Natural killer cell (primary cell): ENCODE results near the gene LEF1. TPM values are rescaled to one million over a fixed set of nuclear protein-coding genes. Genes with fewer than 3 reads are reported as not detected.

Source experiments
- ATAC-seq, 3 donors: fragments of 150-1000 bp in 2 of 3; fragments of 200-7000 bp in 1 of 3; cut with Tn5 transposase; 1 replicate in 1 of 3; 2 replicates in 2 of 3; pipeline ENCODE4 v1.10.0; 2021; ENCODE audit warnings: mild to moderate bottlenecking in 2 of 3, moderate library complexity in 2 of 3
- DNase-seq, 2 donors: peaks; one replicate each; pipeline versions ENCODE4 v3.0.0 to v3.0.0-alpha.2; 2013 to 2021; ENCODE audit warnings: mixed read lengths in 1 of 2
- H3K27ac ChIP-seq: one replicate; pipeline ENCODE4 v1.5.1; 2013; ENCODE audit warnings: mild to moderate bottlenecking, low read length
- H3K27me3 ChIP-seq: one replicate; pipeline ENCODE4 v1.6.1; 2013; ENCODE audit warnings: low read length; ENCODE audit not compliant: control insufficient read depth, insufficient read depth
- H3K36me3 ChIP-seq: one replicate; pipeline ENCODE4 v1.6.1; 2013; ENCODE audit warnings: low read length; ENCODE audit not compliant: control insufficient read depth, insufficient read depth
- H3K4me1 ChIP-seq: one replicate; pipeline ENCODE4 v1.6.1; 2013; ENCODE audit warnings: low read length; ENCODE audit not compliant: control insufficient read depth, insufficient read depth
- H3K4me3 ChIP-seq: one replicate; pipeline ENCODE4 v1.5.1; 2013; ENCODE audit warnings: low read length
- H3K9me3 ChIP-seq: one replicate; pipeline ENCODE4 v1.6.1; 2013; ENCODE audit warnings: low read length; ENCODE audit not compliant: control insufficient read depth, insufficient read depth
- H3K27ac Mint-ChIP-seq, 2 donors: one replicate each; pipeline ENCODE4 v1.8.0; 2022; ENCODE audit warnings: mild to moderate bottlenecking in 2 of 2, mixed read lengths in 2 of 2, moderate library complexity in 1 of 2
- H3K27me3 Mint-ChIP-seq, 2 donors: one replicate each; pipeline ENCODE4 v1.8.0; 2022; ENCODE audit warnings: low read depth in 2 of 2, mixed read lengths in 2 of 2
- H3K36me3 Mint-ChIP-seq: one replicate; pipeline ENCODE4 v1.8.0; 2022; ENCODE audit warnings: mixed read lengths
- H3K4me1 Mint-ChIP-seq, 2 donors: one replicate each; pipeline ENCODE4 v1.8.0; 2022; ENCODE audit warnings: mixed read lengths in 2 of 2
- H3K4me3 Mint-ChIP-seq: one replicate; pipeline ENCODE4 v1.8.0; 2022; ENCODE audit warnings: mild to moderate bottlenecking, moderate library complexity, mixed read lengths
- H3K9me3 Mint-ChIP-seq, 2 donors: one replicate each; pipeline ENCODE4 v1.8.0; 2022; ENCODE audit warnings: mixed read lengths in 2 of 2
- WGBS: methylation state at CpG from one replicate; pipeline ENCODE4 v1.1.7; 2013; ENCODE audit warnings: missing lambda C conversion rate; ENCODE audit not compliant: insufficient coverage; 5-methylcytosine and 5-hydroxymethylcytosine counted together
- intact Hi-C: fragments of 100-400 bp; cut with micrococcal nuclease; formaldehyde crosslinking; loops from one replicate; pipeline ENCODE4 v1.14.2; 2022
- total RNA-seq, 4 donors: library from RNA; stranded (reverse); fragments of 120-200 nt in 1 of 4; gene quantifications; one replicate each; pipeline versions ENCODE4 v1.2.3 to v1.2.4, GENCODE V29; 2013 to 2022
- TF ChIP-seq, protein P1 (sequence below): fragments of 200-600 bp; IDR thresholded peaks from one replicate; pipeline ENCODE4 v1.8.0; 2022; ENCODE audit warnings: antibody characterized with exemption

LEF1 gene
- total RNA-seq, 3 donors from 2014 or later (not counting 1 experiment from before 2014, with no cell fraction given), result 18.7 to 39.8 (median 24.5) TPM

DNA sequence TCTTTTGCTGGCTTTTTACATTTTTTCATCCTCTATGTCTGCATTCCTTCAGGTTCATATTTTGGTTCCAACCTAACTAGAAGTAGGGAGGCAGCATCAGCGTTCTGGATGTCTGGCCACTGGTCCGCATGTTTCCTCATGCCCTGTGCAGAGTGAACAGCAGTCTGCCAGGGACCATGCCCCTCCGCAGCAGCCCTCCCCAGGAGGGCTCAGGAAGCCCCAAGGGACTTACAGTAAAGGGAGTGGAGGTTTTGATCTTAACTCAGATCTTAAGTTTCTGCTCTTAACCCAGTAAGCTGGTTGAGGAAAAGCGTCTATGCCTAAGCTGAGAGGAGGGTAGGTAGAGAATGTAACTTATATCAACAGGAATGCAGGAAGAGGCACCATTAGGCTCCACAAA is 45.0 kb upstream of the LEF1 start:
- WGBS, result 90% methylated on average over 4 of the region's 4 CpGs
- no peaks in the 10 kb centered on the region for H3K4me1 Mint-ChIP-seq
- TF ChIP-seq, protein P1, sequence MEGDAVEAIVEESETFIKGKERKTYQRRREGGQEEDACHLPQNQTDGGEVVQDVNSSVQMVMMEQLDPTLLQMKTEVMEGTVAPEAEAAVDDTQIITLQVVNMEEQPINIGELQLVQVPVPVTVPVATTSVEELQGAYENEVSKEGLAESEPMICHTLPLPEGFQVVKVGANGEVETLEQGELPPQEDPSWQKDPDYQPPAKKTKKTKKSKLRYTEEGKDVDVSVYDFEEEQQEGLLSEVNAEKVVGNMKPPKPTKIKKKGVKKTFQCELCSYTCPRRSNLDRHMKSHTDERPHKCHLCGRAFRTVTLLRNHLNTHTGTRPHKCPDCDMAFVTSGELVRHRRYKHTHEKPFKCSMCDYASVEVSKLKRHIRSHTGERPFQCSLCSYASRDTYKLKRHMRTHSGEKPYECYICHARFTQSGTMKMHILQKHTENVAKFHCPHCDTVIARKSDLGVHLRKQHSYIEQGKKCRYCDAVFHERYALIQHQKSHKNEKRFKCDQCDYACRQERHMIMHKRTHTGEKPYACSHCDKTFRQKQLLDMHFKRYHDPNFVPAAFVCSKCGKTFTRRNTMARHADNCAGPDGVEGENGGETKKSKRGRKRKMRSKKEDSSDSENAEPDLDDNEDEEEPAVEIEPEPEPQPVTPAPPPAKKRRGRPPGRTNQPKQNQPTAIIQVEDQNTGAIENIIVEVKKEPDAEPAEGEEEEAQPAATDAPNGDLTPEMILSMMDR, result no peak

DNA sequence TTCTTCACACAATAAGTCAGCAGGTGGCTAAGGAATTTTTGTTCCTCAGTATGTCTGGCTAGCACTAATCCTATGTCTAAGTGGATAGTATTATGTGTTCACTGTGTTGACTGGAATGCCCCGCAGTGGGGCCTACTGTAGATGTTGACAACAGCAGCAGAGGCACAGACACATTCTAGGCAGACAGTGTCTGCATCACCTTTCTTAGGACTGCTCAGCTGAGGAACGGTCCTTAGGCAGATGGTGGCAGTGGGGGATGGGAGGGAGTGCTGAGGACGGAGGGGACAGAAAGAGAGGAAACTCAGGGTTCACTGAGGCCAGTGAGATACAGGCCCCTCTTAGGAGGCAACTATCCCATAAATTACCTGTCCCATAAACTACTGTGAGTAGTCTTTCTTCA is 44.6 kb upstream of the LEF1 start:
- Mint-ChIP-seq H3K27ac (no peak overlapping the region), H3K36me3 (no peaks in the 10 kb centered on the region), H3K9me3 (peaks cover 3% of the 10 kb centered on the region in 2 donors), H3K27me3 (peaks cover 0 to 18% of the 10 kb centered on the region in 2 donors), H3K4me1 (no peaks in the 10 kb centered on the region), H3K4me3 (no peak overlapping the region)
- WGBS, result 99% methylated on average over 3 of the region's 3 CpGs
- intact Hi-C loops, result no loop called here
- ATAC-seq (no peak), DNase-seq (no peak)
- H3K27ac ChIP-seq, result no peak overlapping the region
- no peaks in the 10 kb centered on the region for H3K27me3 ChIP-seq
- TF ChIP-seq, protein P1, result no peak
- H3K36me3 ChIP-seq, result no peaks in the 10 kb centered on the region
- no peaks in the 10 kb centered on the region for H3K4me1 ChIP-seq
- no peak overlapping the region for H3K4me3 ChIP-seq
- H3K9me3 ChIP-seq, result no peaks in the 10 kb centered on the region

More for the DNA sequence above, 45.0 kb upstream of the LEF1 start:
- no peaks in the 10 kb centered on the region for H3K9me3 ChIP-seq
- no peaks in the 10 kb centered on the region for H3K27me3 ChIP-seq
- H3K27ac Mint-ChIP-seq, result no peak overlapping the region
- intact Hi-C loops, result no loop called here
- H3K9me3 Mint-ChIP-seq, result peaks cover 3% of the 10 kb centered on the region in 2 donors
- peak in 1 of 3 donors; percentile 35 for ATAC-seq
- no peaks in the 10 kb centered on the region for H3K36me3 ChIP-seq
- no peaks in the 10 kb centered on the region for H3K4me1 ChIP-seq
- H3K27me3 Mint-ChIP-seq, result peaks cover 0 to 18% of the 10 kb centered on the region in 2 donors
- H3K4me3 ChIP-seq, result no peak overlapping the region
- H3K36me3 Mint-ChIP-seq, result no peaks in the 10 kb centered on the region
- no peak overlapping the region for H3K27ac ChIP-seq
- no peak overlapping the region for H3K4me3 Mint-ChIP-seq
- DNase-seq, result no peak

DNA sequence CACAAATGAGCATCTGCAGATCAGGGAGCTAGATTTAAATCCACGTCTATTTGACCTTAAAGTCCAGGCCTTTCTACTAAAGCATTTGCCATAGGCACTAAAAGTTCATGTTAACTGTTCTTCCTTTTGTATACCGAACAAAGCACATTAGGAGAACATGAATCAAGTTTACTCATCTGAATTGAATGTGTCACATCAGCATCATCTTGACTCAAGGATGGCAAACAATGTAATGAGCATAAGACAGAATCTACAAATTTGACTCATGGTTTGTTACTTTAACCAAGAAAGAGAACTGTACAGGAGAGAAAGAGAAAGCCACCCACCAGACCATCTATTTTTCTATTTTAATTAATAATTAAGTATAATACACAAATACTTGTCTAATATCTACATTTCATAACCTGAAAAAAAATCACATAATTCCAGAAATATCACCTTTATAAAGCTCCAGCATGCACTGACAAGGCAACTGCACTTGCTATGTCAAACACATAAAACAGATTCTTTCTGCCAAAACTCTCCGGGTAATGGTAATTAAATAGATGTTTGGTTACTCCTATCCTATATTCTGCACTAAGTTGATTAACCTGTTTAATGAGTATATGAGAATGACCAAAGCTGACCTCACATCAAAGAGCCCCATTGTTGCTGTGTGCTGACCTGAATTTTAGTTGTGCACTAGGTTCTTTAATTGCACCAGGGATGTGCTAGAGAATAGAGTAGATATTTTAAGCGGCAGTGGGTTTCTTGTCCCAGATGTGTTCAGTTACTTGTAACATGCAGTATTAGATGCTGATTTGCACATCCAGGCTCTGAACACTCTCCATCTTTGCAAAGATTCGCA is 42.5 kb upstream of the LEF1 start:
- H3K27ac ChIP-seq, result no peak overlapping the region
- Mint-ChIP-seq H3K4me1 (no peaks in the 10 kb centered on the region), H3K4me3 (no peak overlapping the region), H3K36me3 (no peaks in the 10 kb centered on the region), H3K27ac (no peak overlapping the region), H3K9me3 (no peaks in the 10 kb centered on the region), H3K27me3 (peaks cover 3 to 12% of the 10 kb centered on the region in 2 donors)
- H3K36me3 ChIP-seq, result no peaks in the 10 kb centered on the region
- DNase-seq (no peak), ATAC-seq (no peak)
- no peaks in the 10 kb centered on the region for H3K4me1 ChIP-seq
- intact Hi-C loops, result no loop called here
- TF ChIP-seq, protein P1, result no peak
- no peak overlapping the region for H3K4me3 ChIP-seq
- no peaks in the 10 kb centered on the region for H3K9me3 ChIP-seq
- no peaks in the 10 kb centered on the region for H3K27me3 ChIP-seq
- WGBS, result 90% methylated on average over 3 of the region's 5 CpGs
